Measurements from ENCODE around the gene ST6GALNAC2. TPM values are rescaled to one million over a fixed set of nuclear protein-coding genes. Genes with fewer than 3 reads are reported as not detected.
A peak's percentile ranks its signal among the peaks of the same experiment; 100 is the strongest.

The ST6GALNAC2 gene
- total and polyA plus RNA-seq, 10 of the 15 experiments (the other 5 are each of a cell fraction or from before 2014, with no cell fraction given) = 0.08 to 0.41 (median 0.23) TPM; not detected in 6

DNA sequence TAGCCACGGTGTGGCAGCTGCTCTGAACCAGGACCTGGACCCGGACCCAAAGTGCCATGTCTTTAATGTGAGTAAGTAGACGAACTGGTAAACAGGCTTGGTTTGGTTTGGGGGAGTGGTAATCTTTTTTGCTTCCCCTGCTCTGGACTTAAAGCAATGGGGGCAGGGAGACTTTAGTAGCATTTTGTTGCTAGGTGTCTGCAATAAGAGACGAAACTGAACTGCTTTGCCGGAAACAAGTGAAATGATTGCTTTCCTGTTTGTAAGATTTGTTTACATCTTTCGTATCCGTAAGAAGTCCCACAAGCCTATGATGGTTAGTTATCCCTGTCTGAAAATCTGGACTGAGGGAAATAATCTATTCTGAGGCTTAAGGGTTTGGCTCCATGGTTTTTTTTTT, 24.3 kb downstream of the ST6GALNAC2 start:
- WGBS (ENCODE audit: insufficient coverage, insufficient replicate concordance, low lambda C conversion rate, missing lambda C conversion rate) = 41% methylated on average over 7 of the region's 7 CpGs
- no TSS peak for BruUV-seq (replicated peaks)
- peaks cover 17% of the 10 kb centered on the region for H3K4me1 ChIP-seq (ENCODE audit: control insufficient read depth, insufficient read depth, low read length)
- H3K27ac ChIP-seq (ENCODE audit: control insufficient read depth, insufficient read depth) = peak overlapping the region; percentile 95
- H3K27me3 ChIP-seq (replicated peaks in 1 of 2; ENCODE audit: control insufficient read depth in 2 of 2, insufficient read depth in 2 of 2, low read length in 1 of 2) = no peaks in the 10 kb centered on the region
- no peak for FAIRE-seq
- TF ChIP-seq TCF7 (IDR thresholded peaks at IDR 0.05; ENCODE audit: borderline replicate concordance) (no peak), NFYA (IDR thresholded peaks at IDR 0.05; ENCODE audit: borderline replicate concordance, low read depth, low read length) (no peak), IKZF2 (IDR thresholded peaks at IDR 0.05) (no peak), EGR1 (IDR thresholded peaks at IDR 0.05; ENCODE audit: borderline replicate concordance in 1 of 2, low read depth in 2 of 2, low read length in 2 of 2) (no peak), GABPA (IDR thresholded peaks at IDR 0.05; ENCODE audit: low read depth) (0 out of 2 replicates have a peak, but pooled peaks have one; percentile 13), TARDBP (IDR thresholded peaks at IDR 0.05; ENCODE audit: borderline replicate concordance) (no peak), SRF (IDR thresholded peaks at IDR 0.05; ENCODE audit: low read depth in 2 of 2, low read length in 2 of 2) (no peak), HDAC6 (IDR thresholded peaks at IDR 0.05; ENCODE audit: unreplicated experiment) (no peak), ETV6 (conservative IDR thresholded peaks at IDR 0.05 in 1 of 2, IDR thresholded peaks at IDR 0.05 in 1 of 2; ENCODE audit: borderline replicate concordance in 1 of 2, low read depth in 1 of 2) (peak in 1 of 2 experiments; percentile 21; a peak in 1 of 4 replicates), ZNF622 (IDR thresholded peaks at IDR 0.05) (no peak)
- TF ChIP-seq, protein P1, sequence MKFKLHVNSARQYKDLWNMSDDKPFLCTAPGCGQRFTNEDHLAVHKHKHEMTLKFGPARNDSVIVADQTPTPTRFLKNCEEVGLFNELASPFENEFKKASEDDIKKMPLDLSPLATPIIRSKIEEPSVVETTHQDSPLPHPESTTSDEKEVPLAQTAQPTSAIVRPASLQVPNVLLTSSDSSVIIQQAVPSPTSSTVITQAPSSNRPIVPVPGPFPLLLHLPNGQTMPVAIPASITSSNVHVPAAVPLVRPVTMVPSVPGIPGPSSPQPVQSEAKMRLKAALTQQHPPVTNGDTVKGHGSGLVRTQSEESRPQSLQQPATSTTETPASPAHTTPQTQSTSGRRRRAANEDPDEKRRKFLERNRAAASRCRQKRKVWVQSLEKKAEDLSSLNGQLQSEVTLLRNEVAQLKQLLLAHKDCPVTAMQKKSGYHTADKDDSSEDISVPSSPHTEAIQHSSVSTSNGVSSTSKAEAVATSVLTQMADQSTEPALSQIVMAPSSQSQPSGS (IDR thresholded peaks at IDR 0.05; ENCODE audit: low read length) = 0 out of 2 replicates have a peak, but pooled peaks have one; percentile 2
- RAD21 ChIA-PET (ENCODE audit: unreplicated experiment) = interaction anchor here (0.8 to 3.0 kb wide), 6 partner anchors 10 to 62 kb away, joined by 3 to 22 read pairs (median 3); no protein-coding TSS in a partner anchor
- POLR2A ChIA-PET = interaction anchor here (1.1 kb wide), 1 partner anchor 28 kb away, joined by 3 read pairs; no protein-coding TSS in a partner anchor
- ATAC-seq = no peak
- peaks cover 63% of the 10 kb centered on the region for H3K79me2 ChIP-seq (ENCODE audit: control insufficient read depth, insufficient read depth, low read length)
- H3K4me2 ChIP-seq (ENCODE audit: control insufficient read depth, insufficient read depth) = peak overlapping the region; percentile 94
- H3K9ac ChIP-seq (ENCODE audit: control insufficient read depth, insufficient read depth, low read length) = peak overlapping the region; percentile 99
- H4K20me1 ChIP-seq (ENCODE audit: control insufficient read depth, insufficient read depth) = peaks cover 3% of the 10 kb centered on the region; the same call in 1 of the 2 replicates
- SMC1A ChIA-PET (ENCODE audit: uncharacterized antibody, unreplicated experiment) = interaction anchor here (1.6 to 7.2 kb wide), 5 partner anchors 10 to 152 kb away, joined by 3 to 87 read pairs (median 7); no protein-coding TSS in a partner anchor
- no peaks in the 10 kb centered on the region for H3K9me3 ChIP-seq (replicated peaks; ENCODE audit: control insufficient read depth, insufficient read depth, low read length)
- H2AFZ ChIP-seq (ENCODE audit: control insufficient read depth, low read depth, low read length) = no peak overlapping the region
- DNase-seq (ENCODE audit: low read depth, low spot score) = no peak
- intact Hi-C loops (cut with micrococcal nuclease; ENCODE audit: unreplicated experiment) = loop anchor here (10.0 kb wide), 1 partner anchor 133 kb away; no protein-coding TSS in a partner anchor
- CTCF ChIA-PET = interaction anchor here (0.6 to 6.1 kb wide), 6 partner anchors 33 to 255 kb away, joined by 3 to 146 read pairs (median 14); no protein-coding TSS in a partner anchor
- H3K4me3 ChIP-seq = peak overlapping the region; percentile 74
- H3K36me3 ChIP-seq (ENCODE audit: control insufficient read depth in 2 of 2, insufficient read depth in 2 of 2, low read length in 1 of 2) = peaks cover 7 to 26% of the 10 kb centered on the region in 2 experiments
- in situ Hi-C loops (cut with MboI) = no loop called here

Measured in GM12878 (cell line).